Endometrial microvascular endothelial cells (primary cell): ENCODE data around the gene ZNF568. TPM values are rescaled to one million over a fixed set of nuclear protein-coding genes. Genes with fewer than 3 reads are reported as not detected.

Experiments
- in situ Hi-C: cut with HindIII; loops from 2 replicates; pipeline ENCODE4 v1.10.0; 2017; ENCODE audit warnings: low sequenced_read_pairs, low pct_unique_long_range_greater_than_20kb; ENCODE audit errors: inconsistent ontology term
- total RNA-seq: library from RNA; depleted of rRNA; stranded (reverse); fragments of >200 nt; gene quantifications from one replicate; pipeline ENCODE4 v1.2.3, GENCODE V29; 2015; ENCODE audit errors: inconsistent ontology term

ZNF568 gene
- total RNA-seq = 2.5 TPM

- in situ Hi-C loops = no loop called here
Observed at GRCh38 chr19:36915992-36916830, at the start of gene ZNF568, which contains the start of gene ZNF829. TSS of gene ZNF568 (plus strand) at chr19:36916332. CDS start at chr19:36922771, 6,439 bp downstream. TSS of gene ZNF829 (minus strand) at chr19:36916291. CDS start at chr19:36915167, 1,124 bp downstream.

GRCh38 chr19:36876993-36877938, 38.9 kb upstream of the ZNF568 start:
- in situ Hi-C loops = no loop called here

GRCh38 chr19:36891768-36892357, 24.3 kb upstream of the ZNF568 start:
- in situ Hi-C loops = no loop called here

- in situ Hi-C loops = no loop called here
Observed at GRCh38 chr19:36894849-36895383, 21.2 kb upstream of the ZNF568 start.

GRCh38 chr19:36898422-36898821, 17.7 kb upstream of the ZNF568 start:
- in situ Hi-C loops = no loop called here

- in situ Hi-C loops = no loop called here
Observed at GRCh38 chr19:36916991-36917390, 859 bp downstream of the ZNF568 start.

GRCh38 chr19:36918090-36918489, 2.0 kb downstream of the ZNF568 start:
- in situ Hi-C loops = no loop called here

GRCh38 chr19:36931684-36932083, 15.6 kb downstream of the ZNF568 start:
- in situ Hi-C loops = no loop called here

GRCh38 chr19:36939153-36939552, 23.0 kb downstream of the ZNF568 start:
- in situ Hi-C loops = no loop called here

- in situ Hi-C loops = no loop called here
Observed at GRCh38 chr19:36950335-36951119, 34.4 kb downstream of the ZNF568 start.

- in situ Hi-C loops = no loop called here
Observed at GRCh38 chr19:36962346-36962745, 46.2 kb downstream of the ZNF568 start.

GRCh38 chr19:36963280-36963679, 47.1 kb downstream of the ZNF568 start:
- in situ Hi-C loops = no loop called here

- in situ Hi-C loops = no loop called here
Observed at GRCh38 chr19:36972571-36972970, 56.4 kb downstream of the ZNF568 start.

- in situ Hi-C loops = no loop called here
Observed at GRCh38 chr19:36973021-36973843, 57.1 kb downstream of the ZNF568 start.

- in situ Hi-C loops = no loop called here
Observed at GRCh38 chr19:36973844-36974195, 57.7 kb downstream of the ZNF568 start.

- in situ Hi-C loops = no loop called here
Observed at GRCh38 chr19:36986131-36986530, 70.0 kb downstream of the ZNF568 start.

- in situ Hi-C loops = no loop called here
Observed at GRCh38 chr19:36986601-36987000, 70.5 kb downstream of the ZNF568 start.
